ENCODE data around the gene SCO2. TPM values are rescaled to one million over a fixed set of nuclear protein-coding genes. Genes with fewer than 3 reads are reported as not detected.

The SCO2 gene
- total and polyA plus RNA-seq, 9 of the 15 experiments (the other 6 are each of a cell fraction or from before 2014, with no cell fraction given) = 0.34 to 4.0 (median 1.1) TPM; not detected in 3

- TF ChIP-seq ZNF551 (CRISPR knock-in tag; IDR thresholded peaks at IDR 0.05) = no peak
Observed at GRCh38 chr22:50540381-50540780, 15.0 kb upstream of the SCO2 start (continued).

- Histone ChIP-seq H3K27ac (ENCODE audit: extremely low read depth, low read depth, low read length) (no peak overlapping the region), H3K4me2 (ENCODE audit: insufficient read depth, low read length) (no peak overlapping the region), H3K27me3 (ENCODE audit: control insufficient read depth in 2 of 2, insufficient read depth in 2 of 2, low read length in 2 of 2) (no peaks in the 10 kb centered on the region), H2AFZ (ENCODE audit: low read depth, low read length) (no peak overlapping the region), H3K36me3 (ENCODE audit: control insufficient read depth, insufficient read depth, low read length) (no peaks in the 10 kb centered on the region), H3K9me3 (replicated peaks; ENCODE audit: control insufficient read depth, insufficient read depth, low read depth, low read length) (no peaks in the 10 kb centered on the region), H3K4me3 (no peak overlapping the region), H3K9me1 (ENCODE audit: control insufficient read depth, insufficient read depth, low read length) (no peaks in the 10 kb centered on the region), H3K9ac (ENCODE audit: insufficient read depth in 1 of 2, low read depth in 2 of 2, low read length in 2 of 2) (no peak overlapping the region), H3K79me2 (ENCODE audit: control insufficient read depth, insufficient read depth, low read length) (no peaks in the 10 kb centered on the region), H4K20me1 (replicated peaks; ENCODE audit: control insufficient read depth, insufficient read depth, low read length) (no peaks in the 10 kb centered on the region), H3K4me1 (replicated peaks in 1 of 2; ENCODE audit: control insufficient read depth in 2 of 2, insufficient read depth in 2 of 2, low read length in 2 of 2) (peaks cover 12 to 25% of the 10 kb centered on the region in 2 experiments)
- 92% methylated on average over 11 of the region's 13 CpGs for WGBS (ENCODE audit: insufficient coverage, low coverage, missing lambda C conversion rate)
- in situ Hi-C loops (cut with MboI) = no loop called here
- ATAC-seq (no peak), FAIRE-seq (no peak), DNase-seq (ENCODE audit: extremely low read depth in 1 of 4, low spot score in 3 of 4) (no peak)
- no TSS peak for BruUV-seq (replicated peaks)
- intact Hi-C loops (cut with micrococcal nuclease) = no loop called here
- POLR2A ChIA-PET = interaction anchor here (1.4 kb wide), 1 partner anchor 12 kb away, joined by 5 read pairs; the partner anchor contains the start of gene SCO2
- CTCF ChIA-PET (ENCODE audit: low intra/inter-chr PET ratio) = no interaction called here
- TF ChIP-seq NCOA4 (IDR thresholded peaks at IDR 0.05; ENCODE audit: partially characterized antibody) (no peak), ETV6 (IDR thresholded peaks at IDR 0.05; ENCODE audit: borderline replicate concordance in 1 of 2, low read depth in 2 of 2, low read length in 1 of 2) (no peak), ETV6 (CRISPR knock-in tag; IDR thresholded peaks at IDR 0.05; ENCODE audit: borderline replicate concordance) (no peak), HMGN3 (IDR thresholded peaks at IDR 0.05; ENCODE audit: borderline replicate concordance, extremely low read depth, insufficient read length, low read depth, low read length) (no peak), ZNF444 (CRISPR knock-in tag; IDR thresholded peaks at IDR 0.05) (no peak), ZNF324 (CRISPR knock-in tag; IDR thresholded peaks at IDR 0.05) (no peak), CHAMP1 (IDR thresholded peaks at IDR 0.05) (no peak), ZNF699 (CRISPR knock-in tag; IDR thresholded peaks at IDR 0.05; ENCODE audit: insufficient replicate concordance) (no peak), PURB (CRISPR knock-in tag; IDR thresholded peaks at IDR 0.05; ENCODE audit: low read depth) (no peak), E4F1 (CRISPR knock-in tag; IDR thresholded peaks at IDR 0.05; ENCODE audit: borderline replicate concordance) (no peak), HLTF (IDR thresholded peaks at IDR 0.05) (no peak), MTA3 (IDR thresholded peaks at IDR 0.05; ENCODE audit: borderline replicate concordance) (no peak), E2F4 (CRISPR knock-in tag; IDR thresholded peaks at IDR 0.05; ENCODE audit: low read depth) (no peak), RBFOX2 (IDR thresholded peaks at IDR 0.05; ENCODE audit: low read depth, low read length) (no peak), TEAD1 (CRISPR knock-in tag; IDR thresholded peaks at IDR 0.05) (no peak), PHB (CRISPR knock-in tag; IDR thresholded peaks at IDR 0.05) (no peak)
Observed at GRCh38 chr22:50537765-50538164, 12.4 kb upstream of the SCO2 start.
